Mesendoderm (in vitro differentiated cells): Measurements from ENCODE around the gene GREM2. TPM values are rescaled to one million over a fixed set of nuclear protein-coding genes. Genes with fewer than 3 reads are reported as not detected.

ENCODE experiments used
- DNase-seq: peaks from one replicate; pipeline ENCODE4 v3.0.0; 2013
- H2AK5ac ChIP-seq: 2 replicates; pipeline ENCODE4 v1.6.1; 2013; ENCODE audit warnings: low read length, inconsistent platforms
- H2BK120ac ChIP-seq: 2 replicates; pipeline ENCODE4 v1.6.1; 2013; ENCODE audit warnings: low read depth, mild to moderate bottlenecking, low read length, moderate library complexity, mixed read lengths
- H2BK15ac ChIP-seq: replicated peaks from 2 replicates; pipeline ENCODE4 v1.6.1; 2013; ENCODE audit warnings: low read depth, mild to moderate bottlenecking, moderate library complexity
- H2BK5ac ChIP-seq: 2 replicates; pipeline ENCODE4 v1.6.1; 2013; ENCODE audit warnings: low read length, inconsistent platforms
- H3K18ac ChIP-seq: 2 replicates; pipeline ENCODE4 v1.6.1; 2013; ENCODE audit warnings: mild to moderate bottlenecking, low read length, mixed read lengths
- H3K23ac ChIP-seq: one replicate; pipeline ENCODE4 v1.6.1; 2013; ENCODE audit warnings: low read length
- H3K27ac ChIP-seq: 2 replicates; pipeline ENCODE4 v1.5.1; 2013; ENCODE audit warnings: low read depth, mild to moderate bottlenecking, inconsistent platforms, low read length, moderate library complexity
- H3K27me3 ChIP-seq: 2 replicates; pipeline ENCODE4 v1.6.1; 2013; ENCODE audit warnings: low read length, control low read depth, mild to moderate bottlenecking, inconsistent platforms; ENCODE audit not compliant: insufficient read depth, poor library complexity
- H3K36me3 ChIP-seq: 2 replicates; pipeline ENCODE4 v1.6.1; 2013; ENCODE audit warnings: low read length, inconsistent platforms; ENCODE audit not compliant: control insufficient read depth, insufficient read depth
- H3K4ac ChIP-seq: one replicate; pipeline ENCODE4 v1.6.1; 2013; ENCODE audit warnings: low read depth, mild to moderate bottlenecking, low read length, moderate library complexity
- H3K4me1 ChIP-seq: 2 replicates; pipeline ENCODE4 v1.6.1; 2013; ENCODE audit warnings: low read depth, low read length, inconsistent platforms; ENCODE audit not compliant: control insufficient read depth
- H3K4me2 ChIP-seq: 2 replicates; pipeline ENCODE4 v1.6.1; 2013; ENCODE audit warnings: low read length
- H3K4me3 ChIP-seq: 2 replicates; pipeline ENCODE4 v1.5.1; 2013; ENCODE audit warnings: mild to moderate bottlenecking, low read length
- H3K56ac ChIP-seq: one replicate; pipeline ENCODE4 v1.6.1; 2013; ENCODE audit warnings: low read length
- H3K79me1 ChIP-seq: 2 replicates; pipeline ENCODE4 v1.6.1; 2013; ENCODE audit warnings: low read length, inconsistent platforms
- H3K79me2 ChIP-seq: 2 replicates; pipeline ENCODE4 v1.6.1; 2013; ENCODE audit warnings: mild to moderate bottlenecking, low read length; ENCODE audit not compliant: control insufficient read depth, insufficient read depth
- H3K9ac ChIP-seq: 2 replicates; pipeline ENCODE4 v1.6.1; 2013; ENCODE audit warnings: low read length, inconsistent platforms
- H4K5ac ChIP-seq: one replicate; pipeline ENCODE4 v1.6.1; 2013; ENCODE audit warnings: low read length
- H4K8ac ChIP-seq: one replicate; pipeline ENCODE4 v1.6.1; 2013; ENCODE audit warnings: low read depth, mild to moderate bottlenecking, control low read depth, low read length, moderate library complexity
- WGBS: extraction: QIAGEN DNeasy Blood & Tissue Kit; methylation state at CpG from one replicate; pipeline ENCODE4 v1.1.7; 2013; ENCODE audit warnings: low lambda C conversion rate, missing lambda C conversion rate; ENCODE audit not compliant: insufficient coverage; ENCODE audit errors: extremely low coverage; 5-methylcytosine and 5-hydroxymethylcytosine counted together
- polyA plus RNA-seq, 2 experiments: library from polyadenylated mRNA; stranded (reverse); fragments of 200-250 nt; gene quantifications; one replicate each; pipeline ENCODE4 v1.2.3, GENCODE V29; 2013

The GREM2 gene
- polyA plus RNA-seq (2013, experiment 1 of 2), result 0.42 TPM
- polyA plus RNA-seq (2013, experiment 2 of 2), result 0.45 TPM

GRCh38 chr1:240611619-240612480 is at the start of gene GREM2:
GREM2 (minus strand) TSS chr1:240612155; CDS start chr1:240493475, 118,680 bp downstream.
- no CpG with 5 or more reads among the region's 40 CpGs for WGBS
- H3K23ac ChIP-seq, result no peak within 1 kb of the TSS
- peak within 1 kb of the TSS; percentile 72 for H3K4me3 ChIP-seq
- no peaks in the 10 kb centered on the region for H3K79me1 ChIP-seq
- H3K27ac ChIP-seq, result peak within 1 kb of the TSS; percentile 45
- no peaks in the 10 kb centered on the region for H3K27me3 ChIP-seq
- H3K4ac ChIP-seq, result no peak within 1 kb of the TSS
- H4K5ac ChIP-seq, result no peak within 1 kb of the TSS
- H3K56ac ChIP-seq, result peak within 1 kb of the TSS; percentile 84
- no peaks in the 10 kb centered on the region for H3K79me2 ChIP-seq
- H2AK5ac ChIP-seq, result no peak within 1 kb of the TSS
- no peak within 1 kb of the TSS for H2BK120ac ChIP-seq
- no peak within 1 kb of the TSS for H2BK15ac ChIP-seq
- H3K9ac ChIP-seq, result peak within 1 kb of the TSS; percentile 77
- H3K36me3 ChIP-seq, result no peaks in the 10 kb centered on the region
- H3K4me1 ChIP-seq, result peaks cover 3% of the 10 kb centered on the region
- peak within 1 kb of the TSS; percentile 38 for H2BK5ac ChIP-seq
- peak within 1 kb of the TSS; percentile 65 for H4K8ac ChIP-seq
- peak within 1 kb of the TSS; percentile 28 for H3K18ac ChIP-seq
- DNase-seq, result peak; percentile 75
- H3K4me2 ChIP-seq, result peak within 1 kb of the TSS; percentile 87

GRCh38 chr1:240658312-240658960 is 46.5 kb upstream of the GREM2 start:
- Histone ChIP-seq H3K27me3 (no peaks in the 10 kb centered on the region), H4K8ac (no peak overlapping the region), H3K79me2 (no peaks in the 10 kb centered on the region), H4K5ac (no peak overlapping the region), H3K36me3 (no peaks in the 10 kb centered on the region), H3K79me1 (no peaks in the 10 kb centered on the region), H3K4me3 (no peak overlapping the region), H3K4me2 (no peak overlapping the region), H2BK15ac (no peak overlapping the region), H3K9ac (no peak overlapping the region), H2BK120ac (no peak overlapping the region), H3K23ac (no peak overlapping the region), H3K18ac (no peak overlapping the region), H3K56ac (no peak overlapping the region), H2BK5ac (no peak overlapping the region), H3K4ac (no peak overlapping the region), H2AK5ac (no peak overlapping the region), H3K4me1 (no peaks in the 10 kb centered on the region), H3K27ac (no peak overlapping the region)
- DNase-seq, result no peak
- WGBS, result no CpG with 5 or more reads among the region's 12 CpGs

GRCh38 chr1:240656531-240656930 is 44.6 kb upstream of the GREM2 start:
- H2BK5ac ChIP-seq, result no peak overlapping the region
- DNase-seq, result no peak
- no CpG with 5 or more reads among the region's 4 CpGs for WGBS
- H3K4me1 ChIP-seq, result no peaks in the 10 kb centered on the region
- no peaks in the 10 kb centered on the region for H3K36me3 ChIP-seq
- no peak overlapping the region for H3K4me2 ChIP-seq
- no peak overlapping the region for H3K4ac ChIP-seq
- H2AK5ac ChIP-seq, result no peak overlapping the region
- H3K4me3 ChIP-seq, result no peak overlapping the region
- no peaks in the 10 kb centered on the region for H3K79me1 ChIP-seq
- H3K79me2 ChIP-seq, result no peaks in the 10 kb centered on the region
- no peak overlapping the region for H2BK120ac ChIP-seq
- no peak overlapping the region for H3K18ac ChIP-seq
- H3K9ac ChIP-seq, result no peak overlapping the region
- H2BK15ac ChIP-seq, result no peak overlapping the region
- H3K23ac ChIP-seq, result no peak overlapping the region
- H4K5ac ChIP-seq, result no peak overlapping the region
- H3K56ac ChIP-seq, result no peak overlapping the region
- no peak overlapping the region for H4K8ac ChIP-seq
- no peaks in the 10 kb centered on the region for H3K27me3 ChIP-seq
- no peak overlapping the region for H3K27ac ChIP-seq

- Histone ChIP-seq H3K4me1 (no peaks in the 10 kb centered on the region), H3K27me3 (no peaks in the 10 kb centered on the region), H3K4me3 (no peak overlapping the region), H3K56ac (no peak overlapping the region), H3K23ac (no peak overlapping the region), H2BK15ac (no peak overlapping the region), H3K36me3 (no peaks in the 10 kb centered on the region), H3K4ac (no peak overlapping the region), H2BK120ac (no peak overlapping the region), H3K27ac (no peak overlapping the region), H3K79me2 (no peaks in the 10 kb centered on the region), H3K18ac (no peak overlapping the region), H2BK5ac (no peak overlapping the region), H3K79me1 (no peaks in the 10 kb centered on the region), H2AK5ac (no peak overlapping the region), H3K4me2 (no peak overlapping the region), H3K9ac (no peak overlapping the region), H4K8ac (no peak overlapping the region), H4K5ac (no peak overlapping the region)
- WGBS, result no CpG with 5 or more reads among the region's 3 CpGs
- DNase-seq, result no peak
Observed at GRCh38 chr1:240652961-240653409, 41.0 kb upstream of the GREM2 start.

- no peak overlapping the region for H3K4me3 ChIP-seq
- no peak overlapping the region for H2AK5ac ChIP-seq
- H3K9ac ChIP-seq, result no peak overlapping the region
- WGBS, result no CpG with 5 or more reads among the region's 8 CpGs
- no peak overlapping the region for H3K18ac ChIP-seq
- H3K4me2 ChIP-seq, result no peak overlapping the region
- no peaks in the 10 kb centered on the region for H3K79me1 ChIP-seq
- H4K5ac ChIP-seq, result no peak overlapping the region
- DNase-seq, result peak; percentile 29
- no peak overlapping the region for H2BK120ac ChIP-seq
- H3K79me2 ChIP-seq, result no peaks in the 10 kb centered on the region
- H3K56ac ChIP-seq, result no peak overlapping the region
- H3K27ac ChIP-seq, result no peak overlapping the region
- H3K4me1 ChIP-seq, result no peaks in the 10 kb centered on the region
- H3K27me3 ChIP-seq, result no peaks in the 10 kb centered on the region
- no peak overlapping the region for H3K23ac ChIP-seq
- no peak overlapping the region for H3K4ac ChIP-seq
- H2BK5ac ChIP-seq, result no peak overlapping the region
- H3K36me3 ChIP-seq, result no peaks in the 10 kb centered on the region
- H2BK15ac ChIP-seq, result no peak overlapping the region
- no peak overlapping the region for H4K8ac ChIP-seq
Observed at GRCh38 chr1:240652549-240652948, 40.6 kb upstream of the GREM2 start.
